Measurements from ENCODE around the gene BCLAF3. TPM values are rescaled to one million over a fixed set of nuclear protein-coding genes. Genes with fewer than 3 reads are reported as not detected.

The BCLAF3 gene
- total and polyA plus RNA-seq, 2 experiments from 2014 or later: 3.7 to 4.8 TPM

GRCh38 chrX:19972984-19973383, 17.9 kb downstream of the BCLAF3 start:
- no peak for TF ChIP-seq EZH2 (IDR thresholded peaks at IDR 0.05; ENCODE audit: insufficient read depth, poor library complexity, severe bottlenecking)
- TF ChIP-seq EZH2phosphoT487 (IDR thresholded peaks at IDR 0.05; ENCODE audit: insufficient read depth, low read depth): no peak
- no peaks in the 10 kb centered on the region for H3K9me2 ChIP-seq (ENCODE audit: insufficient read depth)
- no peak overlapping the region for H3K4me2 ChIP-seq (ENCODE audit: unreplicated experiment)
- no peak overlapping the region for H3K27ac ChIP-seq
- H3K4me3 ChIP-seq: no peak overlapping the region
- H3K9me3 ChIP-seq (ENCODE audit: low read depth): no peaks in the 10 kb centered on the region
- no peaks in the 10 kb centered on the region for H3K27me3 ChIP-seq (replicated peaks; ENCODE audit: insufficient read depth)
- H3K79me2 ChIP-seq (ENCODE audit: insufficient read depth): peaks cover 47% of the 10 kb centered on the region
- H3F3A ChIP-seq (ENCODE audit: insufficient read depth): no peaks in the 10 kb centered on the region
- in situ Hi-C loops (cut with MboI): no loop called here
- no peaks in the 10 kb centered on the region for H3K4me1 ChIP-seq (ENCODE audit: insufficient read depth)
- H3K36me3 ChIP-seq (ENCODE audit: low read depth): no peaks in the 10 kb centered on the region
- no peak overlapping the region for H2AFZ ChIP-seq
- no peaks in the 10 kb centered on the region for H4K20me1 ChIP-seq (ENCODE audit: insufficient read depth)
- no peak overlapping the region for H3K9ac ChIP-seq
- no peak for DNase-seq

GRCh38 chrX:19968276-19968675, 22.6 kb downstream of the BCLAF3 start:
- Histone ChIP-seq H3K9ac (no peak overlapping the region), H3K9me3 (ENCODE audit: low read depth) (no peaks in the 10 kb centered on the region), H3K27ac (no peak overlapping the region), H3K9me2 (ENCODE audit: insufficient read depth) (no peaks in the 10 kb centered on the region), H3K27me3 (replicated peaks; ENCODE audit: insufficient read depth) (no peaks in the 10 kb centered on the region), H3F3A (ENCODE audit: insufficient read depth) (no peaks in the 10 kb centered on the region), H3K4me3 (no peak overlapping the region), H4K20me1 (ENCODE audit: insufficient read depth) (no peaks in the 10 kb centered on the region), H3K4me1 (ENCODE audit: insufficient read depth) (no peaks in the 10 kb centered on the region), H2AFZ (no peak overlapping the region), H3K4me2 (ENCODE audit: unreplicated experiment) (no peak overlapping the region), H3K36me3 (ENCODE audit: low read depth) (no peaks in the 10 kb centered on the region), H3K79me2 (ENCODE audit: insufficient read depth) (peaks cover 15% of the 10 kb centered on the region)
- 98 to 100% methylated on average over 6 of the region's 6 CpGs for WGBS, 2 experiments (ENCODE audit: low coverage in 1 of 2, low lambda C conversion rate in 2 of 2, missing lambda C conversion rate in 2 of 2)
- in situ Hi-C loops (cut with MboI): no loop called here
- no peak for TF ChIP-seq EZH2 (IDR thresholded peaks at IDR 0.05; ENCODE audit: insufficient read depth, poor library complexity, severe bottlenecking)
- no peak for TF ChIP-seq EZH2phosphoT487 (IDR thresholded peaks at IDR 0.05; ENCODE audit: insufficient read depth, low read depth)
- DNase-seq: no peak

- H2AFZ ChIP-seq: no peak overlapping the region
- WGBS, 2 experiments (ENCODE audit: low coverage in 1 of 2, low lambda C conversion rate in 2 of 2, missing lambda C conversion rate in 2 of 2): 100% methylated on average over 1 of the region's 1 CpG
- H4K20me1 ChIP-seq (ENCODE audit: insufficient read depth): no peaks in the 10 kb centered on the region
- H3K27me3 ChIP-seq (replicated peaks; ENCODE audit: insufficient read depth): no peaks in the 10 kb centered on the region
- TF ChIP-seq EZH2 (IDR thresholded peaks at IDR 0.05; ENCODE audit: insufficient read depth, poor library complexity, severe bottlenecking) (no peak), EZH2phosphoT487 (IDR thresholded peaks at IDR 0.05; ENCODE audit: insufficient read depth, low read depth) (no peak)
- no peak for DNase-seq
- no peaks in the 10 kb centered on the region for H3K4me1 ChIP-seq (ENCODE audit: insufficient read depth)
- no peak overlapping the region for H3K9ac ChIP-seq
- H3K9me3 ChIP-seq (ENCODE audit: low read depth): no peaks in the 10 kb centered on the region
- peaks cover 6% of the 10 kb centered on the region for H3K79me2 ChIP-seq (ENCODE audit: insufficient read depth)
- in situ Hi-C loops (cut with MboI): no loop called here
- H3K4me3 ChIP-seq: no peak overlapping the region
- no peaks in the 10 kb centered on the region for H3K9me2 ChIP-seq (ENCODE audit: insufficient read depth)
- no peaks in the 10 kb centered on the region for H3F3A ChIP-seq (ENCODE audit: insufficient read depth)
- H3K4me2 ChIP-seq (ENCODE audit: unreplicated experiment): no peak overlapping the region
- no peak overlapping the region for H3K27ac ChIP-seq
- no peaks in the 10 kb centered on the region for H3K36me3 ChIP-seq (ENCODE audit: low read depth)
Measured at GRCh38 chrX:19966056-19966455, 24.8 kb downstream of the BCLAF3 start.

GRCh38 chrX:19964017-19964710, 26.7 kb downstream of the BCLAF3 start:
- H3K4me3 ChIP-seq: no peak overlapping the region
- no peak overlapping the region for H3K27ac ChIP-seq
- H3F3A ChIP-seq (ENCODE audit: insufficient read depth): no peaks in the 10 kb centered on the region
- H2AFZ ChIP-seq: no peak overlapping the region
- H4K20me1 ChIP-seq (ENCODE audit: insufficient read depth): no peaks in the 10 kb centered on the region
- no peaks in the 10 kb centered on the region for H3K9me3 ChIP-seq (ENCODE audit: low read depth)
- no peaks in the 10 kb centered on the region for H3K9me2 ChIP-seq (ENCODE audit: insufficient read depth)
- H3K4me1 ChIP-seq (ENCODE audit: insufficient read depth): no peaks in the 10 kb centered on the region
- H3K9ac ChIP-seq: no peak overlapping the region
- no peaks in the 10 kb centered on the region for H3K27me3 ChIP-seq (replicated peaks; ENCODE audit: insufficient read depth)
- DNase-seq: no peak
- H3K36me3 ChIP-seq (ENCODE audit: low read depth): no peaks in the 10 kb centered on the region
- no peaks in the 10 kb centered on the region for H3K79me2 ChIP-seq (ENCODE audit: insufficient read depth)
- no peak for TF ChIP-seq EZH2 (IDR thresholded peaks at IDR 0.05; ENCODE audit: insufficient read depth, poor library complexity, severe bottlenecking)
- no peak for TF ChIP-seq EZH2phosphoT487 (IDR thresholded peaks at IDR 0.05; ENCODE audit: insufficient read depth, low read depth)
- WGBS, 2 experiments (ENCODE audit: low coverage in 1 of 2, low lambda C conversion rate in 2 of 2, missing lambda C conversion rate in 2 of 2): 95 to 97% methylated on average over 9 of the region's 9 CpGs
- in situ Hi-C loops (cut with MboI): no loop called here
- no peak overlapping the region for H3K4me2 ChIP-seq (ENCODE audit: unreplicated experiment)
